ENCODE measurements around the gene MOK. TPM values are rescaled to one million over a fixed set of nuclear protein-coding genes. Genes with fewer than 3 reads are reported as not detected.
"Not testable (repeated sequence)": the region's sequence is repeated elsewhere in the genome, so short reads cannot be mapped to it uniquely, and the experiment has no call there.

Gene MOK
- total RNA-seq (1 to 10 TPM; 2.3 to 2.5 TPM), total RNA-seq (0.48 to 10.5 (median 3.4) reads per million in 172 experiments)
- polyA plus RNA-seq (2013, experiment 1 of 2) = 1.4 TPM
- polyA plus RNA-seq (2013, experiment 2 of 2) = 1.8 TPM

- ChIA-PET POLR2A (interaction anchor here (1.3 to 2.0 kb wide), 5 partner anchors 9 to 16 kb away, joined by 4 to 12 read pairs (median 7); no protein-coding TSS in a partner anchor), CTCF (interaction anchor here (0.6 to 4.7 kb wide), 4 partner anchors 10 to 232 kb away, joined by 5 to 32 read pairs (median 18); no protein-coding TSS in a partner anchor)
- peaks cover 6% of the 10 kb centered on the region for H3K36me3 Mint-ChIP-seq (ENCODE audit: low read depth)
- Histone ChIP-seq H3K9me3 (ENCODE audit: control insufficient read depth in 1 of 2, insufficient read depth in 1 of 2, low read length in 2 of 2) (no peaks in the 10 kb centered on the region), H3K4me1 (ENCODE audit: insufficient read depth, low read length) (peaks cover 12% of the 10 kb centered on the region), H3K4me3 (ENCODE audit: low read length) (peak within 1 kb of the TSS; percentile 81), H3K36me3 (ENCODE audit: insufficient read depth, low read length) (no peaks in the 10 kb centered on the region), H3K27ac (ENCODE audit: low read depth in 1 of 2, low read length in 2 of 2) (peak within 1 kb of the TSS; percentile 57 to 77), H3K27me3 (ENCODE audit: control insufficient read depth in 1 of 2, insufficient read depth in 2 of 2, low read length in 2 of 2) (no peaks in the 10 kb centered on the region)
- no peak for TF ChIP-seq CTCF (IDR thresholded peaks at IDR 0.05)
- peak within 1 kb of the TSS; percentile 95 for H3K4me3 Mint-ChIP-seq
- peak; percentile 91 for ATAC-seq (ENCODE audit: poor library complexity)
- H3K27me3 Mint-ChIP-seq = peaks cover 5% of the 10 kb centered on the region
- intact Hi-C loops (cut with DNase I, micrococcal nuclease) = loop anchor here (1.0 to 5.0 kb wide), 6 partner anchors 9 to 1027 kb away; partner anchors contain the start of genes CINP (in 1 of the 2), EIF5 (in 1 of the 2), HSP90AA1 (in 1 of the 2) and TECPR2 (in 1 of the 2)
- H3K27ac Mint-ChIP-seq = peak within 1 kb of the TSS; percentile 91
- peak; percentile 93 to 99 (median 96) for DNase-seq
- H3K4me1 Mint-ChIP-seq (ENCODE audit: low read depth) = peaks cover 6% of the 10 kb centered on the region
- no peaks in the 10 kb centered on the region for H3K9me3 Mint-ChIP-seq
Measured at GRCh38 chr14:102304611-102305506, at the start of gene MOK. TSS of gene MOK (minus strand) at chr14:102305164. CDS start at chr14:102304968, 196 bp downstream.

GRCh38 chr14:102353126-102353619, 48.2 kb upstream of the MOK start:
- Mint-ChIP-seq H3K27ac (no peak overlapping the region), H3K27me3 (no peaks in the 10 kb centered on the region), H3K9me3 (no peaks in the 10 kb centered on the region), H3K4me3 (no peak overlapping the region), H3K4me1 (ENCODE audit: low read depth) (peaks cover 4% of the 10 kb centered on the region), H3K36me3 (ENCODE audit: low read depth) (peaks cover 84% of the 10 kb centered on the region)
- TF ChIP-seq CTCF (IDR thresholded peaks at IDR 0.05) = no peak
- no peaks in the 10 kb centered on the region for H3K4me1 ChIP-seq (ENCODE audit: insufficient read depth, low read length)
- no peaks in the 10 kb centered on the region for H3K27me3 ChIP-seq (ENCODE audit: control insufficient read depth in 1 of 2, insufficient read depth in 2 of 2, low read length in 2 of 2)
- no peak for DNase-seq
- no peak overlapping the region for H3K4me3 ChIP-seq (ENCODE audit: low read length)
- H3K9me3 ChIP-seq (ENCODE audit: control insufficient read depth in 1 of 2, insufficient read depth in 1 of 2, low read length in 2 of 2) = no peaks in the 10 kb centered on the region
- no peak overlapping the region for H3K27ac ChIP-seq (ENCODE audit: low read depth in 1 of 2, low read length in 2 of 2)
- ATAC-seq (ENCODE audit: poor library complexity) = no peak
- H3K36me3 ChIP-seq (ENCODE audit: insufficient read depth, low read length) = peaks cover 86% of the 10 kb centered on the region
- CTCF ChIA-PET = no interaction called here
- POLR2A ChIA-PET = no interaction called here
- intact Hi-C loops (cut with DNase I, micrococcal nuclease) = no loop called here

- intact Hi-C loops (cut with DNase I, micrococcal nuclease) = no loop called here
Measured at GRCh38 chr14:102352213-102352612, 47.2 kb upstream of the MOK start.

GRCh38 chr14:102351593-102351992, 46.6 kb upstream of the MOK start:
- H3K4me1 Mint-ChIP-seq (ENCODE audit: low read depth); H3K4me3 ChIP-seq (ENCODE audit: low read length); H3K4me1 ChIP-seq (ENCODE audit: insufficient read depth, low read length); intact Hi-C loops (cut with DNase I, micrococcal nuclease); H3K9me3 Mint-ChIP-seq; ATAC-seq (ENCODE audit: poor library complexity); H3K27me3 ChIP-seq (ENCODE audit: control insufficient read depth in 1 of 2, insufficient read depth in 2 of 2, low read length in 2 of 2); H3K27ac ChIP-seq (ENCODE audit: low read depth in 1 of 2, low read length in 2 of 2); H3K9me3 ChIP-seq (ENCODE audit: control insufficient read depth in 1 of 2, insufficient read depth in 1 of 2, low read length in 2 of 2); H3K27me3 Mint-ChIP-seq; H3K27ac Mint-ChIP-seq; CTCF ChIA-PET; H3K4me3 Mint-ChIP-seq; DNase-seq: not testable (repeated sequence)
- H3K36me3 ChIP-seq (ENCODE audit: insufficient read depth, low read length) = peaks cover 84% of the 10 kb centered on the region
- POLR2A ChIA-PET = interaction anchor here (1.3 kb wide), 1 partner anchor 34 kb away, joined by 5 read pairs; no protein-coding TSS in a partner anchor
- peaks cover 84% of the 10 kb centered on the region for H3K36me3 Mint-ChIP-seq (ENCODE audit: low read depth)

More at GRCh38 chr14:102352213-102352612, 47.2 kb upstream of the MOK start:
- no peaks in the 10 kb centered on the region for H3K27me3 ChIP-seq (ENCODE audit: control insufficient read depth in 1 of 2, insufficient read depth in 2 of 2, low read length in 2 of 2)
- TF ChIP-seq CTCF (IDR thresholded peaks at IDR 0.05) = no peak
- no peaks in the 10 kb centered on the region for H3K9me3 ChIP-seq (ENCODE audit: control insufficient read depth in 1 of 2, insufficient read depth in 1 of 2, low read length in 2 of 2)
- DNase-seq = no peak
- ChIA-PET POLR2A (interaction anchor here (1.3 kb wide), 1 partner anchor 35 kb away, joined by 5 read pairs; no protein-coding TSS in a partner anchor), CTCF (no interaction called here)
- peaks cover 84% of the 10 kb centered on the region for H3K36me3 ChIP-seq (ENCODE audit: insufficient read depth, low read length)
- Mint-ChIP-seq H3K4me1 (ENCODE audit: low read depth) (peaks cover 4% of the 10 kb centered on the region), H3K27me3 (no peaks in the 10 kb centered on the region), H3K36me3 (ENCODE audit: low read depth) (peaks cover 84% of the 10 kb centered on the region), H3K27ac (no peak overlapping the region), H3K4me3 (no peak overlapping the region), H3K9me3 (no peaks in the 10 kb centered on the region)
- H3K4me1 ChIP-seq (ENCODE audit: insufficient read depth, low read length) = no peaks in the 10 kb centered on the region
- no peak for ATAC-seq (ENCODE audit: poor library complexity)
- no peak overlapping the region for H3K27ac ChIP-seq (ENCODE audit: low read depth in 1 of 2, low read length in 2 of 2)
- H3K4me3 ChIP-seq (ENCODE audit: low read length) = no peak overlapping the region
